ENCODE data around the gene ASB13.

- TF ChIP-seq CTCF (IDR thresholded peaks at IDR 0.05 in 2 of 3, conservative IDR thresholded peaks at IDR 0.05 in 1 of 3; ENCODE audit: borderline replicate concordance in 1 of 3, insufficient read depth in 1 of 3, low read depth in 2 of 3, low read length in 2 of 3) (no peak), EGR1 (IDR thresholded peaks at IDR 0.05; ENCODE audit: low read depth) (no peak), POLR2A (IDR thresholded peaks at IDR 0.05; ENCODE audit: borderline replicate concordance, extremely low read depth, insufficient read depth, insufficient read length) (no peak), CEBPB (IDR thresholded peaks at IDR 0.05; ENCODE audit: low read depth) (no peak), SIN3A (IDR thresholded peaks at IDR 0.05; ENCODE audit: low read depth) (no peak), ZFX (IDR thresholded peaks at IDR 0.05) (no peak), FOSL1 (IDR thresholded peaks at IDR 0.05; ENCODE audit: low read depth) (no peak), POLR2AphosphoS5 (IDR thresholded peaks at IDR 0.05; ENCODE audit: low read depth, low read length) (no peak), EZH2 (IDR thresholded peaks at IDR 0.05) (no peak), SRF (IDR thresholded peaks at IDR 0.05; ENCODE audit: low read depth) (no peak), EZH2phosphoT487 (IDR thresholded peaks at IDR 0.05; ENCODE audit: borderline replicate concordance) (no peak), RAD21 (IDR thresholded peaks at IDR 0.05; ENCODE audit: low read depth) (no peak)
- TF ChIP-seq, protein P1, sequence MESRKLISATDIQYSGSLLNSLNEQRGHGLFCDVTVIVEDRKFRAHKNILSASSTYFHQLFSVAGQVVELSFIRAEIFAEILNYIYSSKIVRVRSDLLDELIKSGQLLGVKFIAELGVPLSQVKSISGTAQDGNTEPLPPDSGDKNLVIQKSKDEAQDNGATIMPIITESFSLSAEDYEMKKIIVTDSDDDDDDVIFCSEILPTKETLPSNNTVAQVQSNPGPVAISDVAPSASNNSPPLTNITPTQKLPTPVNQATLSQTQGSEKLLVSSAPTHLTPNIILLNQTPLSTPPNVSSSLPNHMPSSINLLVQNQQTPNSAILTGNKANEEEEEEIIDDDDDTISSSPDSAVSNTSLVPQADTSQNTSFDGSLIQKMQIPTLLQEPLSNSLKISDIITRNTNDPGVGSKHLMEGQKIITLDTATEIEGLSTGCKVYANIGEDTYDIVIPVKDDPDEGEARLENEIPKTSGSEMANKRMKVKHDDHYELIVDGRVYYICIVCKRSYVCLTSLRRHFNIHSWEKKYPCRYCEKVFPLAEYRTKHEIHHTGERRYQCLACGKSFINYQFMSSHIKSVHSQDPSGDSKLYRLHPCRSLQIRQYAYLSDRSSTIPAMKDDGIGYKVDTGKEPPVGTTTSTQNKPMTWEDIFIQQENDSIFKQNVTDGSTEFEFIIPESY (IDR thresholded peaks at IDR 0.05; ENCODE audit: extremely low read depth, insufficient replicate concordance, low read length): no peak
- TF ChIP-seq, protein P2, sequence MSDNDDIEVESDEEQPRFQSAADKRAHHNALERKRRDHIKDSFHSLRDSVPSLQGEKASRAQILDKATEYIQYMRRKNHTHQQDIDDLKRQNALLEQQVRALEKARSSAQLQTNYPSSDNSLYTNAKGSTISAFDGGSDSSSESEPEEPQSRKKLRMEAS (IDR thresholded peaks at IDR 0.05): no peak
These were observed 38.8 kb downstream of the ASB13 start for GRCh38 chr10:5627486-5628044.

Measured in HCT116 (cell line).